Measurements from ENCODE around the gene ABHD17C. TPM values are rescaled to one million over a fixed set of nuclear protein-coding genes. Genes with fewer than 3 reads are reported as not detected.

The ABHD17C gene
- total and polyA plus RNA-seq, 2 experiments from 2014 or later, result 11.3 to 23.8 TPM

DNA sequence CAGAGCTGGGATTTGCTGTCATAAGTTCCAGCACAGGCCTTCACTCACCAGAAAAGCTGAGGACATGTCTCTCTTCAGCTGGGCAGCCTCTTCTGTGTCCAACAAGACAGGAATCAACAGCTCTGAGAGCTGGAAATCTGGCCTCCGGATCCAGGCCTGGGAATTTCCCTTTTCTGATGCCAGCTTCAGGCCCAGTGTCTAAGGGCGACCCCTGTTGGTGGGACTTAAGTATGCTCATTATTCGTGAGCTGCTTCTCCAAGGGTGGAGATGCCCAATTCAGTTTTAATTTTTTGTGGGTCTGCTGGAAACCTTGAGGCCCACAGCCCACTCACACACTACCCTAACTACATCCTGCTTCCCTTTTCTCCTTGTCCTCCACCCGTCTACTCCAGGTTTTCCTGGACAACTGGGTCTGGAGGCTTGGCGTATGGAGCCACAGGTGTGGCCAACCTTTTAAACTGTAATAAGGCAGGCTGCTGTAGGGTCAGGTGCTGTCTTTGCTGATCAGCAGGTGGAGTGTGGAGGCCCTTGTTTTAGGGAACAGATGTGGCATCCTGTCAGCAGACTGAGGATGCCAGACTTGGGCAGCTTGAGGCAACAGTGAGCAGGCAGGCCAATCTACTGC lies 81.4 kb downstream of the ABHD17C start:
- Histone ChIP-seq H3K4me3 (no peak overlapping the region), H3K4me2 (no peak overlapping the region), H3K27me3 (ENCODE audit: insufficient read depth) (peaks cover 39% of the 10 kb centered on the region), H3K9me2 (ENCODE audit: insufficient read depth) (no peaks in the 10 kb centered on the region), H4K20me1 (replicated peaks; ENCODE audit: insufficient read depth) (no peaks in the 10 kb centered on the region), H2AFZ (no peak overlapping the region), H3K36me3 (ENCODE audit: insufficient read depth) (no peaks in the 10 kb centered on the region), H3F3A (replicated peaks; ENCODE audit: low read depth) (0 out of 2 replicates have a peak, but pooled peaks cover 3% of the 10 kb centered on the region), H3K27ac (ENCODE audit: low read depth) (no peak overlapping the region), H3K4me1 (ENCODE audit: insufficient read depth) (peaks cover 7% of the 10 kb centered on the region), H3K79me2 (replicated peaks; ENCODE audit: insufficient read depth) (no peaks in the 10 kb centered on the region)
- TF ChIP-seq CTCF (conservative IDR thresholded peaks at IDR 0.05; ENCODE audit: low read depth in 2 of 2), result peak; percentile 91 to 92
- no peak for TF ChIP-seq ETS1 (IDR thresholded peaks at IDR 0.05)
- H3K27ac Mint-ChIP-seq, result no peak overlapping the region
- DNase-seq (ENCODE audit: low spot score), result peak; percentile 88
- peaks cover 31% of the 10 kb centered on the region for H3K27me3 Mint-ChIP-seq (ENCODE audit: insufficient read depth, low read depth, poor library complexity)
- ATAC-seq, result no peak
- no peaks in the 10 kb centered on the region for H3K36me3 Mint-ChIP-seq (ENCODE audit: low read depth)
- no peaks in the 10 kb centered on the region for H3K9me3 Mint-ChIP-seq
- H3K4me1 Mint-ChIP-seq, result peaks cover 12% of the 10 kb centered on the region; the same call in 2 of the 3 replicates
- H3K4me3 Mint-ChIP-seq, result no peak overlapping the region

GRCh38 chr15:80777137-80777536 lies 82.0 kb downstream of the ABHD17C start:
- Mint-ChIP-seq H3K27ac (no peak overlapping the region), H3K9me3 (no peaks in the 10 kb centered on the region), H3K36me3 (ENCODE audit: low read depth) (no peaks in the 10 kb centered on the region), H3K4me3 (no peak overlapping the region), H3K4me1 (peaks cover 12% of the 10 kb centered on the region; the same call in 2 of the 3 replicates), H3K27me3 (ENCODE audit: insufficient read depth, low read depth, poor library complexity) (peaks cover 31% of the 10 kb centered on the region)
- H4K20me1 ChIP-seq (replicated peaks; ENCODE audit: insufficient read depth), result 0 out of 2 replicates have a peak, but pooled peaks cover 3% of the 10 kb centered on the region
- H3K27ac ChIP-seq (ENCODE audit: low read depth), result no peak overlapping the region
- 0 out of 2 replicates have a peak, but pooled peaks cover 3% of the 10 kb centered on the region for H3F3A ChIP-seq (replicated peaks; ENCODE audit: low read depth)
- peaks cover 7% of the 10 kb centered on the region for H3K4me1 ChIP-seq (ENCODE audit: insufficient read depth)
- no peaks in the 10 kb centered on the region for H3K36me3 ChIP-seq (ENCODE audit: insufficient read depth)
- ATAC-seq (no peak), DNase-seq (ENCODE audit: low spot score) (no peak)
- H3K9me2 ChIP-seq (ENCODE audit: insufficient read depth), result no peaks in the 10 kb centered on the region
- H3K79me2 ChIP-seq (replicated peaks; ENCODE audit: insufficient read depth), result no peaks in the 10 kb centered on the region
- no peak overlapping the region for H2AFZ ChIP-seq
- peaks cover 45% of the 10 kb centered on the region for H3K27me3 ChIP-seq (ENCODE audit: insufficient read depth)
- H3K4me3 ChIP-seq, result no peak overlapping the region
- H3K4me2 ChIP-seq, result no peak overlapping the region
- TF ChIP-seq ETS1 (IDR thresholded peaks at IDR 0.05) (no peak), JUNB (IDR thresholded peaks at IDR 0.05; ENCODE audit: unreplicated experiment) (no peak), POLR2AphosphoS5 (IDR thresholded peaks at IDR 0.05; ENCODE audit: low read depth) (no peak), ZNF331 (CRISPR knock-in tag; IDR thresholded peaks at IDR 0.05; ENCODE audit: low read depth) (no peak), EZH2phosphoT487 (IDR thresholded peaks at IDR 0.05; ENCODE audit: unreplicated experiment) (no peak)
- TF ChIP-seq, protein P1, sequence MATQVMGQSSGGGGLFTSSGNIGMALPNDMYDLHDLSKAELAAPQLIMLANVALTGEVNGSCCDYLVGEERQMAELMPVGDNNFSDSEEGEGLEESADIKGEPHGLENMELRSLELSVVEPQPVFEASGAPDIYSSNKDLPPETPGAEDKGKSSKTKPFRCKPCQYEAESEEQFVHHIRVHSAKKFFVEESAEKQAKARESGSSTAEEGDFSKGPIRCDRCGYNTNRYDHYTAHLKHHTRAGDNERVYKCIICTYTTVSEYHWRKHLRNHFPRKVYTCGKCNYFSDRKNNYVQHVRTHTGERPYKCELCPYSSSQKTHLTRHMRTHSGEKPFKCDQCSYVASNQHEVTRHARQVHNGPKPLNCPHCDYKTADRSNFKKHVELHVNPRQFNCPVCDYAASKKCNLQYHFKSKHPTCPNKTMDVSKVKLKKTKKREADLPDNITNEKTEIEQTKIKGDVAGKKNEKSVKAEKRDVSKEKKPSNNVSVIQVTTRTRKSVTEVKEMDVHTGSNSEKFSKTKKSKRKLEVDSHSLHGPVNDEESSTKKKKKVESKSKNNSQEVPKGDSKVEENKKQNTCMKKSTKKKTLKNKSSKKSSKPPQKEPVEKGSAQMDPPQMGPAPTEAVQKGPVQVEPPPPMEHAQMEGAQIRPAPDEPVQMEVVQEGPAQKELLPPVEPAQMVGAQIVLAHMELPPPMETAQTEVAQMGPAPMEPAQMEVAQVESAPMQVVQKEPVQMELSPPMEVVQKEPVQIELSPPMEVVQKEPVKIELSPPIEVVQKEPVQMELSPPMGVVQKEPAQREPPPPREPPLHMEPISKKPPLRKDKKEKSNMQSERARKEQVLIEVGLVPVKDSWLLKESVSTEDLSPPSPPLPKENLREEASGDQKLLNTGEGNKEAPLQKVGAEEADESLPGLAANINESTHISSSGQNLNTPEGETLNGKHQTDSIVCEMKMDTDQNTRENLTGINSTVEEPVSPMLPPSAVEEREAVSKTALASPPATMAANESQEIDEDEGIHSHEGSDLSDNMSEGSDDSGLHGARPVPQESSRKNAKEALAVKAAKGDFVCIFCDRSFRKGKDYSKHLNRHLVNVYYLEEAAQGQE (IDR thresholded peaks at IDR 0.05; ENCODE audit: unreplicated experiment), result no peak
